Common myeloid progenitor, CD34-positive (primary cell): ENCODE data around the gene VSIG2.
A peak's percentile ranks its signal among the peaks of the same experiment; 100 is the strongest.

ENCODE experiments used
- CTCF ChIA-PET: fragments of 350-600 bp; sonication (Branson Sonifier 250); formaldehyde crosslinking; loops from one replicate; lab custom pipeline; 2021; ENCODE audit warnings: antibody characterized with exemption; lab: Charles Lee
- POLR2A ChIA-PET: fragments of 350-600 bp; sonication (Branson Sonifier 250); formaldehyde crosslinking; loops from one replicate; lab custom pipeline; 2021; ENCODE audit warnings: antibody characterized with exemption; lab: Charles Lee
- DNase-seq, 3 donors: peaks; one replicate each; pipeline versions ENCODE4 v3.0.0 to v3.0.0-alpha.2; 2013
- H3K27ac ChIP-seq, 2 experiments: 1 replicate in 1 of 2; 2 replicates in 1 of 2; pipeline ENCODE4 v1.7.0; 2013; ENCODE audit warnings: inconsistent platforms in 2 of 2, low read length in 2 of 2, mild to moderate bottlenecking in 2 of 2, low read depth in 1 of 2, moderate library complexity in 1 of 2; ENCODE audit not compliant: severe bottlenecking in 2 of 2, insufficient read depth in 1 of 2, poor library complexity in 1 of 2
- H3K27me3 ChIP-seq, 5 experiments: replicated peaks in 2 of 5; 1 replicate in 3 of 5; 2 replicates in 2 of 5; pipeline versions ENCODE4 v1.6.1 to v1.7.0; 2013; ENCODE audit warnings: low read length in 4 of 5, mild to moderate bottlenecking in 2 of 5, moderate library complexity in 2 of 5, inconsistent platforms in 1 of 5; ENCODE audit not compliant: insufficient read depth in 5 of 5, control insufficient read depth in 4 of 5
- H3K36me3 ChIP-seq, 4 experiments: 1 replicate in 2 of 4; 2 replicates in 2 of 4; pipeline versions ENCODE4 v1.6.1 to v1.7.0; 2013; ENCODE audit warnings: low read length in 3 of 4, control low read depth in 1 of 4, mild to moderate bottlenecking in 1 of 4; ENCODE audit not compliant: control insufficient read depth in 4 of 4, insufficient read depth in 4 of 4
- H3K4me1 ChIP-seq, 4 experiments: 1 replicate in 3 of 4; 2 replicates in 1 of 4; pipeline versions ENCODE4 v1.6.1 to v1.7.1; 2013; ENCODE audit warnings: low read length in 3 of 4, mild to moderate bottlenecking in 3 of 4, control low read depth in 1 of 4, inconsistent platforms in 1 of 4, moderate library complexity in 1 of 4; ENCODE audit not compliant: control insufficient read depth in 4 of 4, insufficient read depth in 4 of 4; ENCODE audit errors: control extremely low read depth in 1 of 4
- H3K4me3 ChIP-seq, 7 experiments: 1 replicate in 4 of 7; 2 replicates in 3 of 7; pipeline versions ENCODE4 v1.5.1 to v1.7.0; 2013; ENCODE audit warnings: mild to moderate bottlenecking in 7 of 7, low read length in 6 of 7, moderate library complexity in 6 of 7, inconsistent platforms in 2 of 7, low read depth in 2 of 7, control low read depth in 1 of 7; ENCODE audit not compliant: insufficient read depth in 4 of 7, control insufficient read depth in 1 of 7; ENCODE audit errors: extremely low read depth in 1 of 7
- H3K9me3 ChIP-seq, 5 experiments: 1 replicate in 4 of 5; 2 replicates in 1 of 5; pipeline versions ENCODE4 v1.6.1 to v1.7.1; 2013; ENCODE audit warnings: low read length in 4 of 5, mild to moderate bottlenecking in 2 of 5, inconsistent platforms in 1 of 5, low read depth in 1 of 5, moderate library complexity in 1 of 5; ENCODE audit not compliant: control insufficient read depth in 4 of 5, insufficient read depth in 2 of 5; ENCODE audit errors: control extremely low read depth in 1 of 5
- WGBS: methylation state at CpG from one replicate; pipeline ENCODE4 v1.1.5; 2013; ENCODE audit not compliant: insufficient coverage; 5-methylcytosine and 5-hydroxymethylcytosine counted together

VSIG2 gene

DNA sequence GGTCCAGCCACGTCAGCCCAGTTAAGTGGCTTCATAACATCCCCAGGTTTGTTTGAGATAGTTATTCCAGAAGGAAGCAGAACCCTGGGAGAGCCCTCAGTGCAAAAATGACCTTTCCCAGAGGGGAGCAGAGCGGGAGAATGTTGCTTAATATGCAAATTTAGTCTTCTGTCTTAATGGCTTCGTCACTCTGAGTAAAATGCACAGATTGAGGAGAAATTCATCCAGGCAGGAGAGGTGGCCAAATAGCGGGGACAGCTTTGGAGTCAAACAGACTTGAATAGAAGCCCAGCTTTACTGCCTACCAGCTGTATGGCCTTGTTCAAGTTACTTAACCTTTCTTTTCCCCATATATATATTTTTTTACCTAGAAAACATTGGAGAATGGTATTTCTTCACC is 24.6 kb downstream of the VSIG2 start:
- H3K4me3 ChIP-seq: no peak overlapping the region
- CTCF ChIA-PET: interaction anchor here (1.1 kb wide), 1 partner anchor 17 kb away, joined by 4 read pairs; no protein-coding TSS in a partner anchor
- H3K36me3 ChIP-seq: no peaks in the 10 kb centered on the region
- POLR2A ChIA-PET: no interaction called here
- H3K27me3 ChIP-seq: no peaks in the 10 kb centered on the region
- DNase-seq: no peak
- H3K4me1 ChIP-seq: peaks cover 10 to 56% (median 33%) of the 10 kb centered on the region in 4 experiments
- no peaks in the 10 kb centered on the region for H3K9me3 ChIP-seq
- 100% methylated on average over 4 of the region's 4 CpGs for WGBS
- no peak overlapping the region for H3K27ac ChIP-seq

DNA sequence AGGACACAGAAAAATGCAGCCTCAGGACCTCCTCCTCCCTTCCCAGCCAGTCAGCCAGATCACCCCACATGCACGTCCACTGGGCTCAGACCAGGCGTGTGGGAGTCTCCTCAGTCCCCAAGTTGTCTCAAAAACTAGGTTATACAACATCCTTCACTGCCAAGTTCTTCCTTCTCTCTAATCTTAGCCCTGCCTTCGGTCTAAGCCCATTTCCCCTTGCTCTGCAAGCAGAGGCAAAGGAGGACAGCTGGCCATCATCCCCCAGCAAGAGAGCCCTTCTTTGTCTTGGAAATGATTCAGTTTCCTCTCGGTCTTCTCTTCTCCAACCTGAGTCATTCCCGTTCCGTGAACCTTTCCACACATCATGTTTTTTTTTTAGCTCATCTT is 26.3 kb downstream of the VSIG2 start:
- Histone ChIP-seq H3K36me3 (no peaks in the 10 kb centered on the region), H3K4me3 (peak overlapping the region in 5 of 7 experiments; percentile 15 to 58 (median 41)), H3K4me1 (peaks cover 16 to 57% (median 39%) of the 10 kb centered on the region in 4 experiments), H3K27me3 (no peaks in the 10 kb centered on the region), H3K27ac (no peak overlapping the region), H3K9me3 (no peaks in the 10 kb centered on the region)
- ChIA-PET POLR2A (interaction anchor here (0.9 kb wide), 1 partner anchor 8 kb away, joined by 3 read pairs; no protein-coding TSS in a partner anchor), CTCF (interaction anchor here (1.1 to 3.1 kb wide), 6 partner anchors 9 to 38 kb away, joined by 3 to 17 read pairs (median 4); partner anchors contain the start of gene NRGN)
- WGBS: 0% methylated on average over 6 of the region's 6 CpGs
- peak in 2 of 3 donors; percentile 46 to 62 for DNase-seq

GRCh38 chr11:124724979-124725718 is 26.9 kb downstream of the VSIG2 start:
- Histone ChIP-seq H3K4me3 (peak overlapping the region in 5 of 7 experiments; percentile 15 to 58 (median 41)), H3K9me3 (no peaks in the 10 kb centered on the region), H3K27me3 (no peaks in the 10 kb centered on the region), H3K36me3 (no peaks in the 10 kb centered on the region), H3K4me1 (peaks cover 16 to 60% (median 39%) of the 10 kb centered on the region in 4 experiments), H3K27ac (no peak overlapping the region)
- DNase-seq: peak in 2 of 3 donors; percentile 42 to 49
- ChIA-PET POLR2A (interaction anchor here (0.6 kb wide), 1 partner anchor 36 kb away, joined by 3 read pairs; no protein-coding TSS in a partner anchor), CTCF (interaction anchor here (1.0 to 3.1 kb wide), 9 partner anchors 9 to 133 kb away, joined by 3 to 17 read pairs (median 4); partner anchors contain the start of gene NRGN)
- WGBS: 25% methylated on average over 11 of the region's 14 CpGs

GRCh38 chr11:124722176-124722575 is 29.9 kb downstream of the VSIG2 start:
- Histone ChIP-seq H3K4me3 (peak overlapping the region in 4 of 7 experiments; percentile 9 to 54 (median 37)), H3K27me3 (peaks cover 0 to 19% (median 8%) of the 10 kb centered on the region in 5 experiments), H3K4me1 (peaks cover 20 to 79% (median 54%) of the 10 kb centered on the region in 4 experiments), H3K9me3 (no peaks in the 10 kb centered on the region), H3K36me3 (no peaks in the 10 kb centered on the region), H3K27ac (no peak overlapping the region)
- ChIA-PET POLR2A (no interaction called here), CTCF (no interaction called here)
- DNase-seq: no peak
- 0% methylated on average over 6 of the region's 6 CpGs for WGBS

GRCh38 chr11:124719534-124719933 is 32.5 kb downstream of the VSIG2 start:
- Histone ChIP-seq H3K36me3 (no peaks in the 10 kb centered on the region), H3K4me1 (peaks cover 14 to 72% (median 50%) of the 10 kb centered on the region in 4 experiments), H3K9me3 (no peaks in the 10 kb centered on the region), H3K27me3 (peaks cover 0 to 19% (median 8%) of the 10 kb centered on the region in 5 experiments), H3K27ac (no peak overlapping the region), H3K4me3 (no peak overlapping the region)
- CTCF ChIA-PET: interaction anchor here (1.1 to 2.0 kb wide), 4 partner anchors 11 to 49 kb away, joined by 3 to 7 read pairs (median 6); no protein-coding TSS in a partner anchor
- POLR2A ChIA-PET: no interaction called here
- WGBS: 100% methylated on average over 1 of the region's 2 CpGs
- no peak for DNase-seq

DNA sequence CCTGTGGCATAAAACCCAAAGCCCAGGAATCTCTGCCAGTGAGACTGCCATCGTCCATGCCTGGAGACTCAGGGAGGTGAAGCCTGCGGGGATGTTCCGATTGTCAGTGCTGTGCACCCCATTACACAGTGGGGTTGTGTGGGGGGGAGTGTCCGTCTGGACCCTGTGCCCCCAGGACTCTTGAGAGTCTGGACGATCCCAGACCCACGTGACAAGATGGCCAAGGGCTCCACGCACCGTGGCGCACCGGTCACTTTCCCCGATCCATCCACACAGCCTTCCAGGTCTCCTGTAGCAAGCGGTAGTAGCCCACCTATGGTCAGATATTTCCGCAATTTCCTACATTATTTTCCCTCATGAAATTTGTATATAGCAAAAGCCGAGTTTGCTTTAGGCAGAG is 33.3 kb downstream of the VSIG2 start:
- Histone ChIP-seq H3K36me3 (no peaks in the 10 kb centered on the region), H3K4me3 (peak overlapping the region in 1 of 7 experiments; percentile 79), H3K27me3 (peaks cover 0 to 19% (median 8%) of the 10 kb centered on the region in 5 experiments), H3K4me1 (peaks cover 12 to 65% (median 45%) of the 10 kb centered on the region in 4 experiments), H3K27ac (no peak overlapping the region), H3K9me3 (no peaks in the 10 kb centered on the region)
- CTCF ChIA-PET: interaction anchor here (1.1 to 2.2 kb wide), 3 partner anchors 15 to 48 kb away, joined by 3 to 8 read pairs (median 6); no protein-coding TSS in a partner anchor
- WGBS: 85% methylated on average over 14 of the region's 14 CpGs
- POLR2A ChIA-PET: interaction anchor here (1.2 kb wide), 1 partner anchor 41 kb away, joined by 3 read pairs; no protein-coding TSS in a partner anchor
- DNase-seq: no peak
